HuH-7.5 (cell line): Measurements from ENCODE around the gene TSPO.

ENCODE experiments used
- DNase-seq: peaks from one replicate; pipeline ENCODE4 v3.0.0; 2011; ENCODE audit warnings: low spot score

Gene TSPO

DNA sequence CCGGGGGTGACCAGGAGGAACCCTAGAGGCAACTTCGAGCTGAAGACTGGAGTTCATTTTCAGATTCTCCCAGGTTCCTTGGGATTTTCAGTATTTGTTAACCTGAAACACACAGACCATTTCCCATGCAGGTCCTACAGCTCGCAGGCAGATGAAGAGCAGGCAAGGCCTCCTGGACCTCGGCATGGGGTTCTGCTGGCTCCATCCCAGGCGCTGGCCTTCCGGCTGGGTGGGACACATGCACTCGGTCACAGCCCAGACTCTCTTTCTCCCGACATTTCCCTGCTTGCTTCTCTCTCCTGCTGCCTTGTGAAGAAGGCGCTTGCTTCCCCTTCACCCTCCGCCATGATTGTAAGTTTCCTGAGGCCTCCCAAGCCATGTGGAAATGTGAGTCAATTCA, 51.0 kb downstream of the TSPO start:
- DNase-seq: no peak

DNA sequence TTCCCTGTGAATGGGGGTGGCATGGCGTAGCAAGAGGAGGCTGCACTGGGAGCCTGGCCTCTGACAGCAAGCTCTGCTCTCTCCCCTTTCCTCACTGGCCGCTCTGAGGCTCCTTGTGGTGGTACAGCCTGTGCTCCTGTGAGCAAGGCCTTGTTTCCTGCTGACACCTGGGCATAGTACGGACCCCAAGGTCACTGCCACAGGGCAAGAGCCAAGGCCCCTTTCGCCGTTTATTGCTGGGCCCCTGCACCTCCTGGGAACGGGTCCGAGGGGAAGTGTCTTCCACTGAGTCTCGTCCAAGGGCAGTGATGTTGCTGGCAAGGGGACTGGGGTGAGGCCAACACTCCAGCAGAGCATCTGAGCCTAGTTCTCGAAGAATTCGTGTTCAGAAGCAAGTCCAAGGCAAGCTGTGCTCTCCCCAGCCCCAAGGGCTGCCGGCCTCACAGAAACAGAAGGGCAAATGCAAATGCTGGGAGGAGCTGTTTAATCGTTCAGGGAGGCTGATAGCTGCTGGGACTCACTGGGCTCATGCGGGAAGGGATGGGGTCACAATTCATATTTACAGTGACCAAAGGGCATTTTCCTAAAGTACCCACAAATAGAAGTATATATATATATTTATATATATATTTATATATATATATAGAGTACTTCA, 51.5 kb downstream of the TSPO start:
- no peak for DNase-seq

DNA sequence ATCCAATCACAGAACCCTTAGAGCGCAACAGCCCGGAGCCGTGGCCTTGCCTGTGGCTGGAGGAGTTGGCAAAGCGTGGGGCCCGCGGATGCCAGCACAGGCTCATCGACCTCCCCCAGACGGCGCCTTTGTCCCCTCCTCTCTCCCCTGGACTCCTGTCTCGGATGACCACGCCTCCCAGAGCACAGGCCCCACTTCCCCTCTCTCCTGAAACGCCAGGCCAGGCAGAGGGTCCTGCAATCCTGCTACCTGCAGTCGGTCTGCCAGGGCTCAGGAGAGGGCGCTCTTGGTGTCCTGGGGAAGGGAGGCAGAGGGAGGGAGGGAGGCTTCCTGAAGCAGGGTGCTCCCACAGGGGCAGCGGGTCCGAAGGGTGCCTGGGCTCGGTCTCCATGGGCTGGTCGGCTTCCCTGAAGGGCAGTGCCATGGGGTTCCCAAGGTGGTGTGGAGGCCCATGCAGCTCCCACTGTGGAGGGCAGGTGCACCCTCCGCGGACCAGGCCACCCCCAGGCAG, 52.2 kb downstream of the TSPO start:
- no peak for DNase-seq

DNA sequence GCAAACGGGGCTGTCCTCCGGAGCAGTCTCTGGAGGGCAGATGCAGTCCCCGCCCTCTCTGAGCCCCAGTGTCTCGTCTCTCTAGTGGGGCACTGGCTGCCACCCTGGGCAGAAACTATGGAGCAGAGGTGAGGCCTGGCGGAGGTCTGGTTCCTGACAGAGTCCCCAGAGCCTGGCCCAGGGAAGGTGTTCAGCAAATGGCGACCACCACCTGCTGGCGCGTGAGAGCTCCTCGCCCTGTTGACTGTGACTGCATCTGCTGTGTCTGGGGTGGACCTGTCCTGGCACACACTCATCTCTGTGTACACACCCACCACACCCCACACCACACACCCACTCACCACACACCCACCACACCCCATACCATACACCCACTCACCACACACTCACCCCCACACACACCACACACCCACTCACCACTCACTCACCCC, 53.9 kb downstream of the TSPO start:
- DNase-seq: no peak

- DNase-seq: no peak
Measured at GRCh38 chr22:43205748-43206508, 54.6 kb downstream of the TSPO start.

- no peak for DNase-seq
Measured at GRCh38 chr22:43206509-43207161, 55.3 kb downstream of the TSPO start.

DNA sequence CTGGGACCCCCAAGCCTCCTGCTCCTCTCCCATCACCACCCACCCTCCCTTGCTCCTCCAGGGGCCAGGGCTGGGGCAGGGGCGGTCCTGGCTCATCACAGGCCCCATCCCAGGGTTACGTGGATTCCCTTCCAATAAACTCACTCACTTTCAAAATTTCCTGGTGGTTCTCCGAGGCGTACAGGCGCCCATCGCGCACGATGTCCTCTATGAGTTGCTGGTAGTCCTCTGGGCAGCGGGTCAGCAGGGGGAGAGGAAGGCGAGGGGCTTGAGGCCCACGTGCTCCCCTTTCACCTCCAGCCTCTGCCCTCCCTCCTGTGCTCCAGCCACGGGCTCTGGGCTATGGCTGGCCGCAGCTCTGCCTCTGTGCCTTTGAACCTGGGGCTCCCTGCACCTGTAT, 56.0 kb downstream of the TSPO start:
- no peak for DNase-seq

GRCh38 chr22:43207849-43208702, 56.7 kb downstream of the TSPO start:
- no peak for DNase-seq

GRCh38 chr22:43208703-43209522, 57.6 kb downstream of the TSPO start:
- no peak for DNase-seq

GRCh38 chr22:43209523-43209890, 58.1 kb downstream of the TSPO start:
- DNase-seq: no peak

DNA sequence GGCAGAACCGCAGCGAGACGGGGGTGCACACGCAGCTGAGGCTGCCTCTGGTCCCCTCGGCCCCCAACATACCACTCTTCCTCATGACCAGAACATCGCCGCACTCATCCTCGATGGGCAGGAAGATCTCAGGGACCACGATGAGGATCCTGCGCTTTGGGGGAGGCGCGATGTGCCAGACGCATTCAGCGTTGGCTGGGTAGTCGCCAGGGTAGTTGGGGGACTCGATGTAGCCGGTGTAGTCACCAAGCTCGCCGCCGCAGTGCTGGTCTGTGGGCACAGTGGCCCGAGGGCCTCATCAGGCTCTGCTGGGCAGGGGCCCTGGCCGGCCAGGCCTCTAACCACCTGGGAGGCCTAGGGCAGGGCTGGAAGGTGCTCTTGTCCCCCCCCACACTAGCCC, 58.6 kb downstream of the TSPO start:
- no peak for DNase-seq

- DNase-seq: no peak
Measured at GRCh38 chr22:43210631-43211515, 59.5 kb downstream of the TSPO start.

- no peak for DNase-seq
Measured at GRCh38 chr22:43211941-43212433, 60.6 kb downstream of the TSPO start.

DNA sequence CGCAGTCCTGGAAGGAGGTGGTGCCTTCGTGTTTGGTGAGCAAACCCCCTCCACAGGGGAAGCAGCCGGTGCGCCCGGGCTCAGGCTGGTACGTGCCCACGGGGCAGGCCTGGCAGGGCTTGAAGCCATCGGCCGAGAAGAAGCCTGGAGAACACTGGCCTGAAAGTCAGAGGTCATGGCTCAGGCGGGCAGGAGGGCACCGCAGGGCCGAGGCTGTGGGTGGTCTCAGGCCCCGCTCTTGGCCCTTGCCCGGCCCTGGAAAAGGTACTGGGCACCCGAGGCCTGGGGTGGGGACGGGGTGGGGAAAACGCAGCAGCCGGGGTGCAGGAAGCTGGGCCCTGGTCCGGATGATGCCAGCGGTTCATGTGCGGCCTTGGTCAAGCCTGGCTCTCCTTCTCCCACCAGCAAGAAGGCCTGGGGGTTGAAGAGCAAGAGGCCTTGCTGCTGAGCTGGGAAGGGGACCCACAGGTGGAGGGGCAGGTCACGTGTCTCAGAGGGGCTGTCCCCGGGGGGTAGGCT, 61.1 kb downstream of the TSPO start:
- no peak for DNase-seq
